ENCODE data around the gene SMR3A.

SMR3A gene

DNA sequence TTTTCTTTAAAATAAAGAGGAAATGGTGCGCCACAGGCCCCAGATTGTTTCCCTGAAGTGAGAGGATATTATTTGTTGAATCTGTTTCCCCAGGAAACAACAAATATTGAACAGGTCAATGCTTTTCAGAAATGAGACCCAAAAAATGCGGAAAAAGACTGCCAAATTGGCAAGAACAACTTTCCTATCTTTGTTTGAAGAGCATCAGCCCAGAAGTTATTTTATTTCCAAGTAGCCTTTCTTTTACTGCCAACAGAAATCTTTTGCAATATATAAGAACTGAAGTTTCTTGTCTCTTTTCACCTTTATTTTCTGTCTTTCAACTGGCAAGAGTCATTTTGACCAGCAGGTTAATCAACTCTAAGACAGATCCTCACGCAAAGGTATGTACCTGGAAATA lies at the start of gene SMR3A:
Gene SMR3A (plus strand): TSS at position 301 of the 400 bp plus-strand sequence. CDS start 1,356 bp downstream, outside the sequence.
- DNase-seq, result no peak

DNA sequence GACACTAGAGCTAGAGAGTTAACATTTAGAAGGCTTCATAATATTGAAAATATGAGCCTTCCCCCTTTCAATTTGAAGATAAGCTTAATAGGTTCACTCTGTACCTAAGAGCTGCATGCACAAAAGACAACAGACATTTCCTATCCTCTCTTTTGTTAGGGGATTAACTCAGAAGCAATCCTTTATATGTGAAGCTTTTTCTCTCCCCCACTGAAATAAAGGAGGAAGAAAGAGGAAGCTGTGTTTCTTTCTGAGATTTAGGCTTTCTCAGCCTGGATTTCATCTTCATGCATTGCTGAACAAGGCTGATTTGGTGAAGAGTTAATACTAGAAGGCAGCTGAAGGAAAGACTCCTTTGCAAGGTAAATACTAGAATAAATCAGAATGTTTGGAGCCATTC lies 46.8 kb upstream of the SMR3A start:
- no peak for DNase-seq

DNA sequence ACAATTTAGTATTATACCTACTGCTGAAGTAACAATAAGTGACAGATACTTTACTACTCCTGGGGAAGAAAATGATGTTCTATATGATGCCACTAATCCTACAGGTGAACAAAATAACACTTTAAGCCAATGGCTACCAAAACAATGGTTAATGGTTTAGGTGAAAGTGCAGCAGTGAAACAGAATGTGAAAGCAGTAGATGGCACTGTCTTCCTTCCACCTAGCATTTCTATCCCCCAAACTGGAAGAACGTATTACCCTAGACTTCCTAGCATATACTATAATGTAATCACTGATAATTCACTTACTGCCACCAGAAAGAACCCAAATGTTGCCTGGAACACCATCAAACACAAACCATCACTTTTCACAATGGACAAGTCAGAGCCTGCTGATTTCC lies 44.6 kb upstream of the SMR3A start:
- DNase-seq, result no peak

DNA sequence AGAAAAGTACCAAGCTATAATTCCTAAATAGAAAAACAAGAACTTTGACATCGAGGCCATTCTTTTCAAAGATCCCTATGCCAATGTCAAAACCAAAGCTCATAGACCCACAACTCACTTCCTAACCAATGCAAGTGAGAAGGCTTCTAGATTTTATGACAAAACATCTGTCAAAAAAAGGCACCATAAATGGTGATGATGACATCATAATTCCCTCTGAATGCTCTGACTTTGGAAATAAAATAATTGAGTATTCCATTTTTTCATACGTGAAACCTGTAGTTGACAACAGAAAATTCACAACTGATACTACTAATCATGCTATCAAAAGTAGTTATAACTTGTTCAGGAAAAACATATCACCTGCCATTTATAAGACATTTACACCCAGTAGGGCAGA lies 34.5 kb upstream of the SMR3A start:
- DNase-seq, result no peak

DNA sequence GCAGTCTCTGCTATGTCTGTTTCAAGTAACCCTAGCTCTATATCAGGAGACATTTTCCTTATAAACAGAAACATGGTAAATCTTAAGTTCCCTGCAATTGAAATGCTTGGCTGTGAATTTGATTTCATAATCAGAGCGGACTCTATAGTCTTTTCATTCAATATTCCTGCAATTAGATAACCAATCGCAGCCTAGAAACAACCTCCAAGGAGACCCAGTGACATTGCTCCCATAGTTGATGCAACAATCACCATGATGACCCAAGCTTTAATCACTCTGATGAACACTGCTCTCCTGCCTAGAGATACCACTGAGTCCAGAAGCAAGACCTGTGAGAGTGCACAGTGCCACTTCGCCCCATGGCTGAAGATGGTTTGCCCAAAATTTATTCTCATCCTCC lies 25.9 kb upstream of the SMR3A start, which contains the start of gene CABS1:
Gene CABS1 (plus strand): TSS at position 301 of the 400 bp plus-strand sequence. CDS start 59 bp downstream, at position 360.
- no peak for DNase-seq

DNA sequence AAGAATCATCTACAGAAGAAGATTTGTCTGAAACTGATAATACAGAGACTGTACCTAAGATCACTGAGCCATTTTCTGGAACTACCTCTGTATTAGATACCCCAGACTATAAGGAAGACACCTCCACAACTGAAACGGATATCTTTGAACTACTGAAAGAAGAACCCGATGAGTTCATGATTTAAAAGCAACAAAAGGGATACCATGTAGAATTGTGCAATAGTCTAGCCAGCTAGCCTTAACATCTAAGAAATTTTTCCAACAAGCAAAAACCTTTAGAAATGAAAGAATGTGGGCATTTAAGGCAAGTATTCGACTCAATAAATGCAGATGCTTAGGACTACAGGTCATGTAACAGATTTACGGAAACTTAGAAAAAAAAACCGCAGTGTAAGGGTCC lies 24.5 kb upstream of the SMR3A start:
- no peak for DNase-seq

DNA sequence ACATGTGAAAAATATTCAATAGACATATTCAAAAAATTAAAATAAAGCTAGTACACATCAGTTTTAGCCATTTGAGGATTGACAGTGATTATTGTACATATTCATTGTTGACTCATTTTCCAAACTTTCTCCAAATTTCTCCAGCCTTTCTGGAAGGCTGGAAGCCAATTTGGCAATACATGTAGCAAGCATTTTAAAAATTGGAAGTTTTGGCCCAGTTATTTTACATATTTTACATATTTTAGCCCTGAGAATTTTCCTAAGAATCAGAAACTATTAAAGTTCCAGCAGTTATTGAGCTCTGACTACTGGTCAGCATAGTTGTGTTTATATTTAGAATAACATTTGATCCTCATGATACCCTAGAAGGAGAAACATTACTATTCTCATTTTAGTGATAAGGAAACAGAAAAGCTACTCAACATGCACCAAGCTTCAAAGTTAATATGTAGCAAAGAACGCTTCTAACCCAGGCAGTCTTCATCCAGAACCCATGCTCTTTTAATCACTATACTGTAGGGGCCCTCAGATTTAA lies 22.6 kb upstream of the SMR3A start:
- DNase-seq, result no peak

DNA sequence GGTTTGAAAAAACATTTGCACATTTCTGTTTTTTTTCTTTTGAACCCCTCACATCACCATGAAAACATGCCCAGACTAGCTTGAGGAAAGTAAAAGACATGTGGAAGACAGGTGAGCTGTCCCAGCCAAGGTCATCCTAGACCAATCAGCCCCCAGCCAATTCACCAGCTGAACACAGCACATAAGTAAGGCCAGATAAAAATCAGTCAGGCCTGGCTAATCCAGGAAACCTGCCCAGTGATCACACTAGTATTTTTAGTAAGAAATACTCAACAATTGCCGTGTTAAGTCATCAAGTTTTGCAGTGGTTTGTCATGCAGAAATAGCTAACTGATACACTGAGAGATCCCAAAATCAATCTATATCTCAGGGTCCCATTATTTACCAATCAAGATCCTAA lies 4.4 kb upstream of the SMR3A start:
- DNase-seq, result no peak

DNA sequence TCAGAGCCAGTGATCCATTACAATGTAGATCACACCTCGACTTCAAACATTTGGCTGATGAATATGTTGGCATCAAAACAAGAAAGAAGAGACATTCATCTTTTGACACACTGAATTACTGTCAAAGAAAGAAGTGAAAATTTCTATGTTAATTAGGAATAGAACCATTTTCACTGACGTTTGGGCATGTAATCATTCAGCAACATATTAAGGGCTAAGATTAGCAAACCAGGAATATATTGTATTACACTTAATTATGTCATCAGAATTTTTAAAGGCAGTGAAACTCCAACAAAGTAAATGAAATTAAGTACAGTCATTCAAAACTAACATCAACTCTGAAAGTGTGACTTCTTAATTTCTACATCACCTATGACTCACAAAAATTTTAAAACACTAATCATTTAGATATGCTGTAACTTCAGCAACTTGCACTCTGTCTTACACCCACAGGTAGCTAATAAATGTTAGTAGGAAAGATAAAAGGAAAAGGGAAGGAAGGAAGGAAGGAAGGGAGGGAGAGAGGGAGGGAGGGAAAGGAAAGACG lies 1.4 kb upstream of the SMR3A start:
- no peak for DNase-seq

DNA sequence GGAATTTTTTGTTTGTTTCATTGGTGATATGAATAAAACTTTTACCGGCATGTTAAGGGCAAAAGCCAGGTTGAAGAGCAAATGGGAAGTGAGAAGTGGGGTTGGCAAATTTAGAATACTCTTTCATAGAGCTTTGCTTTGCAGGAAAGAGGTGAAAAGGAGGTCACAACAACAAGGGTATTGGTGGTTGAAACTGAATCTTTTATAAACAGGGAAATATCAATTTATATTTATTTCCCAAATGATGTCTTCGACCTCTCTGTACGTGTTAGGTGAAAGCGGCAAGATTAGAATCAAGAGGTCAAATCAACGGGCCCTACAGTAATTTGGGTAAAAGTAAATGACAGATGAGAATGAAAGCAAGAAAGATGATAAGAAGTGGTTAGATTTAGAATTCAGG lies 3.4 kb downstream of the SMR3A start:
- DNase-seq, result no peak

DNA sequence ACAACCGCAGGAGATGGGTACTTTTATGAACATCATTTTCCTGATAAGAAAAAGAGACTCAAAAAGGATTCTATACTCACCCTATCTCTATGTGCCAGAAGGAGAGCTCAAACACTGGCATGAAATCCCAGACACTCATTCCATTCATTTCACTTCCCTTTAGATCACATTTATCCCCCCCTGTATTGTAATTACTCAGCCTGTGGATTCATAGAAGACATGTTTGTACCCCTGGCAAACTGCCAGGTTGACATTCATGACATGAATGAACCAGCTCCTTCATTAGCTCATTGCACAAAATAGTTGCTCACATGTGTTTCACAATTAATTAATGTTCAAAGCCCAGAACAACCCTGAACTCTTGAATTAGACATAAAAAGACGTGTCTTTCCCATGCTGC lies 4.9 kb downstream of the SMR3A start:
- DNase-seq, result no peak

DNA sequence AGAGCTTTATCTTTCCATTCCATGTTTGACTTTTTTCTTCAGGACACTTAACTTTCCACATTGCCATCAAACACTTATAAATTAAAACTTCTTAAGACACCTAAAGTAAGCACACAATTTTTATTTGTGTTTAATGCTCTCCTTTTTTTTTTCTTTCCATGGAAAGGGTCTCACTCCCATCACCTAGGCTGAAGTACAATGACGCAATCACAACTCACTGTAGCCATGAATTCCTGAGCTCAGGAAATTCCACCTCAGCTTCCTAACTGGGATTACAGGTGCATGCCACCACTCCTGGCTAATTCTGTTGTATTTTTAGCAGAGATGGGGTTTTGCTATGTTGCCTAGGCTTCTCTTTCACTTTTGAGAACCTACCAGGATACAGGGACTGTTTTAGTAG lies 7.3 kb downstream of the SMR3A start:
- DNase-seq, result no peak

DNA sequence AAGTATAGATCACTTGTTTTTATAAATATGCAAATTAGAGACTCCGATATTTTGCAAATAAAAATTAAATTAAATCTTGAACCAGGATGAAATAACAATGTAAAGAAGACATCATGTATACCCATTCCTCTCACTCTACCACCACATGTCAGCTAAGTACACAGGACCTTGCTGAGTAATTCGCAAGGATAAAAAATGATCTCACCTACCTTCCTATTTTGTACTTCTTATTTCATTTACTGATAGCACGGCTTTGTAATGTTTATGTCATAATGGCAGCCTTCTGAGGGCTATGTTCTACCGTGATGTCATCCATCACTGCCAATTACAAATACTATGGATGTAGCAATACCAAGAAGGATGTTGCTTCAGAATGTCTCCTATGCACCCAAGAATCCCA lies 11.4 kb downstream of the SMR3A start:
- DNase-seq, result no peak

DNA sequence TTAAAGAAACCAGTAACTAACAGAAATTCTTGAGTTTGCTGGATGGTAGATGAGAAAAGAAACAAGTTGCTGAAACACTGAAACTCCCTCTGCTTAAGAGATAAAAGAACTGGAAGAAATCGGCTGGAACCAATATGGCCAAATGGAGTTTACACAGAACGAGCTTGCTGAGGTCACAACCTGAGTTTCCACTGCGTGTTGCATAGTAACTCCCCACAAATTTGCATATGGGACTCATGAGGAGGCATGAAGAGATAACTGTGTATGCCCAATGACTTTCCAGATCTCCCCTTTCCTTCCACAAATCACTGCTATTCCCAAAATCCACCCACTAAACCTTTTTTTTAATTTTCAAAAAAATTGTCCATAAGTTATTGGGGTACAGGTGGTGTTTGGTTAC lies 12.2 kb downstream of the SMR3A start:
- no peak for DNase-seq

DNA sequence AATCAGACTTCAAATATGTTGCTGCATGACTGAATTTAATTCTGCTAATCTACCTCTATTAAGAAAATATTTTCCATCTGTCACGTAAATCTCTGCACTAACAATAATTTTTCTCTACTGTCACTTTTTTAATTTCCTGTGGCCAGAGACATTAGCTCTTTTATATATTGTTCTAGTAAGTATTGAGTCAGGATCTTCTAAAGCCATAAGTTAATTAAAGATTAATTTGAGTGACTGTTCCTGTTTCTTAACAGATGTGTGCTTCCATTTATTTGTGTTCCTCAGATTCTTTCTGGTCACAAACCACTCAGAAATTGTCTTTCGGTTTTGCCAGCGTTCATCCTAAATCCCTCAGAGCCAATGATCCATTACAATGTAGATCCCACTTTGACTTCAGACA lies 20.0 kb downstream of the SMR3A start:
- no peak for DNase-seq

DNA sequence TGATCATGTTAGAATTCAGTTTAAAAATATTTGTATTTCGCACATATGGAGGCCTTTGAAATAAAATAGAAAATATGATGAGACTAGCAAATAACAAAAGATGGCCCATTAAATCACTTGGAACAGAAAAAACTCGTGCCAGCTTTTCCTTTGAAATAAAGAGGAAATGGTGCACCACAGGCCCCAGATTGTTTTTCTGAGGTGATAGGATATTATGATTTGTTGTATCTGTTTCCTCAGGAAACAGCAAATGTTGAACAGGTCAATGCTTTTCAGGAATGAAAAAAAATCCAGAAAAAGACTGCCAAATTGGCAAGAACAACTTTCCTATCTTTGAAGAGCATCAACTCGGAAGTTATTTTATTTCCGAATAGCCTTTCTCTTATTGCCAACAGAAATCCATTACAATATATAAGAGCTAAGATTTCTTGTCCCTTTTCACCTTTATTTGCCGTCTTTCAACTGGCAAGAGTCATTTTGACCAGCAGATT lies 22.2 kb downstream of the SMR3A start, which contains the start of gene SMR3B:
Gene SMR3B (plus strand): TSS at position 441 of the 491 bp plus-strand sequence. CDS start 1,380 bp downstream, outside the sequence.
- no peak for DNase-seq

DNA sequence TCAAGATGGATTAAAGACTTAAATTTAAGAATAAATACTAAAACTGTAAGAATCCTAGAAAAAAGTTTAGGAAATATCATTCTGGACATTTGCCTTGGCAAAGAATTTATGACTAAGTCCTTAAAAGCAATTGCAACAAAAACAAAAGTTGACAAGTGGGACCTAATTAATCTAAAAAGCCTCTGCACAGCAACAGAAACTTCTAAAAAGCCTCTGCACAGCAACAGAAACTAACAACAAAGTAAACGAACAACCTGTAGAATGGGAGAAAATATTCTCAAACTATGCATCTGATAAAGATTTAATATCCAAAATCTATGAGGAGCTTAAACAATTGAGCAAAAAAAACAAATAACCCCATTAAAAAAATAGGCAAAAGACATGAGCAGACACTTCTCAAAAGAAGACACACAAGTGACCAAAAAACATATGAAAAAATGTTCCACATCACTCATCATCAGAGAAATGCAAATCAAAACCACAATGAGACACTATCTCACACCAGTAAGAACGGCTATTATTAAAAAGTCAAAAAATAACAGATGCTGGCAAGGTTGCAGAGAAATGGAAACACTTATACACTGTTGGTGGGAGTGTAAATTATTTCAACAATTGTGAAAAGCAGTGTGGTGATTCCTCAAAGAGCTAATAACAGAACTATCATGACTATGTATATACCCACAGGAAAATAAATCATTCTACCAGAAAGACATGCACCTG lies 31.7 kb downstream of the SMR3A start:
- no peak for DNase-seq

DNA sequence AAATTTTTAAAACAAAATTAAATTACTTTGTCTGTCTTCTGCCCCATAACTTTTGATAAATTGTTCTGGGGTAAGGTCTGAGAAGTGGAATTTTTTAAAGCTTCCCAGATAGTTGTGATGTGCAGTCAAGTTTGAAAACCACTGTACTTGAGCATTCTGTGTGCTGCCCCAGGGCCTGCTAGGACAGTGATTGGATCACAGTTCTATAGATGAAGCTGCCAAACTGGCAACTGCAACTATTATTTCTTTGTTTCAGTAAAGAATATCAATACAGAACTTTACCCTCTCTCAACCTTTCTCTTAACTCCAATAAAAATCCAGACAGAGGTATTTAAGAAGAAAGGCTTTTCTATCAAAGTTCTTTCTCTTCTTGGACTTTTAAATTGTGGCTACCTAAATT lies 37.0 kb downstream of the SMR3A start, which contains the start of gene OPRPN:
Gene OPRPN (plus strand): TSS at position 361 of the 400 bp plus-strand sequence. CDS start 1,346 bp downstream, outside the sequence.
- no peak for DNase-seq

DNA sequence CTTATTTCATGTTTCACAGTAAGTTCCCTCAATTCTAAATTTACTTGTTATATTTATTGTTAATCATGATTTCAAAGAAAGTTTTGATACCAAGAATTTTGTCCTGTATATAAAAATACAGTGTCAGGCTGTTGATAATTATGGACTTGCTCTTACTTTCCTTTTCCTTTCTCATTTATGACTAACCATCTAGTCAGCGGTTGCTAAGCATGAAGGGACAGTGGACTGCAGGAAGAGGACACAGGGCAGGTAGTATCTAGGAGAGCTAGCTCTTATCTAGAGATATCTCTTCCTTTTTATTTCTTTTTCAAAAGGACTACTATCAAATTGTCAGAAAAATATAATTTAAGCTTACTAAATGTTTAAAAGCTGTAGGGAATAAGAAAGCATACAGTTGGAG lies 38.8 kb downstream of the SMR3A start:
- no peak for DNase-seq

DNA sequence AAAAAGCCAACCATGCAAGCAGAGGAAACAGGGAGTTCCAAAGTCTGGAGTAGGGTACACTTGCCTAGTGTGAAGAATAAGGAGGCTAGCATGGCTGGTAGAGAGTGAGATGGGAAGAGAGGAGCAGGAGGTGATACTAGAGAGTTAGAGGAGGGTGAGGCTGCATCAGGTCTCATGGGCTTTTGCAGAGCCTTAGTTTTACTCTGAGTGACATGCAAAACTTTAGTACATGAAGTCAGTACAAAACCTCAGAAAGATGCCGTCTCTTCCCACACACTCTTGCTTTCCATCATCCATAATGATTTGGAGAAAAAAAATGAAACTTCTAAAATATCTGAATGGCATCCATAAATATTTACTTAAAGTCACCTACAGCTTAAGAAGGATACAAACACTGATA lies 42.2 kb downstream of the SMR3A start:
- no peak for DNase-seq

DNA sequence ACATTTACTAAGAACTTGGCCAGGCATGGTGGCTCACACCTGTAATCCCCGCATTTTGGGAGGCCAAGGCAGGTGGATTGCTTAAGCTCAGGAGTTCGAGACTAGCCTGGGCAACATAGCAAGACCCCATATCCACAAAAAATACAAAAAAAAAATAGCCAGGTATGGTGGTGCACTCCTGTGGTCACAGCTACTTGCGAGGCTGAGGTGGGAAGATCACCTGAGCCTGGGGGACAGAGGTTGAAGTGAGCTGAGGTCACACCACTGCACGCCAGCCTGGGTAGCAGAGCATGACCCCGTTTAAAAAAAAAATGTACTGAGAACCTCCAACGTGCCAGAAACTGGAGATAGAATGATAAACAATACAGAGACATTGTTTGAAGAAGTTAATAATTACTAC lies 45.2 kb downstream of the SMR3A start:
- DNase-seq, result no peak

All from inflammatory macrophage treated with lipopolysaccharide for 4 hours (primary cell).